NCI-H2227 (cell line): Measurements from ENCODE around the gene CORO2B.

Experiments
- DNase-seq: peaks from one replicate; lab custom pipeline; 2025; ENCODE audit not compliant: unreplicated experiment; lab: John Stamatoyannopoulos, UW

The CORO2B gene

DNA sequence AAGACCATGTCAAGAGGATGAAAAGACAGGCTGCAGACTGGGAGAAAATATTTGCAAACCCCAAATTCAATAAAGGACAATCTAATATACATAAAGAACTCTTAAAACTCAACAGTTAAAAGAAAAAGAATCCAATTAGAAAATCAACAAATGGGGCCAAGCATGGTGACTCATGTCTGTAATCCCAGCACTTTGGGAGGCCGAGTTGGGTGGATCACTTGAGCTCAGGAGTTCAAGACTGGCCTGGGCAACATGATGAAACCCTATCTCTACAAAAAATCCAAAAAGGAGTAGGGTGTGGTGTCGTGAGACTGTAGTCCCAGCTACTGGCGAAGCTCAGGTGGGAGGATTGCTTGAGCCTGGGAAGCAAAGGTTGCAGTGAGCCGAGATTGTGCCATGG, 184.3 kb downstream of the CORO2B start:
- DNase-seq: no peak

- no peak for DNase-seq
These were observed 185.3 kb downstream of the CORO2B start for GRCh38 chr15:68764090-68764489.

GRCh38 chr15:68765602-68766368, 187.0 kb downstream of the CORO2B start:
- no peak for DNase-seq

DNA sequence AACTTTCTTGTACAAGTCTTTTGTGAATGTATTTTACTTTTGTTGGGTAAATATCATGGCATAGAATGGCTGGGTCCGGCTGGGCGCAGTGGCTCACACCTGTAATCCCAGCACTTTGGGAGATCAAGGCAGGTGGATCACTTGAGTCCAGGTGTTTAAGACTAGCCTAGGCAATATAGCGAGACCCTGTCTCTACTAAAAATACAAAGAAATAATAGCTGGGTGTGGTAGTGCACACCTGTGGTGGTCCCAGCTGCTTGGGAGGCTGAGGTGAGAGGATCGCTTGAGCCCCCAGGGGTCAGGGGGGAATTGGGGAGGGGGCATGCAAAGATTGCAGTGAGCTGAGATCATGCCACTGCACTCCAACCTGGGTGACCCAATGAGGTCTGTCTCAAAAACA, 189.0 kb downstream of the CORO2B start:
- no peak for DNase-seq

GRCh38 chr15:68768321-68768720, 189.5 kb downstream of the CORO2B start:
- no peak for DNase-seq

- DNase-seq: no peak
These were observed 190.9 kb downstream of the CORO2B start for GRCh38 chr15:68769702-68770101.

GRCh38 chr15:68770216-68770615, 191.4 kb downstream of the CORO2B start:
- DNase-seq: no peak

DNA sequence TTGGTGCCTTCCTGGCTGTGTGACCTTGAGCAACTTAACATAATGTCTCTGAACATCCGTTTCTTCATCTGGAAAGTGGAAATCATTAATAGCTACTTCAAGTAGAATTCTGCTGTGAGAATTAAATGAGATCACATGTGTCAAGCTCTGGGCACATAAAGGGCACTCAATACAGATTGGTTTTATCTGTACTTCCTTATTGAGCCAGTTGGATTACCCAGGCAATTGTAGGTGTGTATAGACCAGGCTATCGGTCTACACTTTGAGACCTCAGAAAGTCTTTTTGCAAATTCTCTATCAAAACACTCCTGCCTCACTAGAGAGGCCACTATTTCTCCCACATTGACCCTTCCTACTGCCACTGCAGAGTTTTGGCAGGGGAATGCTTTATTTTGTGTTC, 194.2 kb downstream of the CORO2B start:
- DNase-seq: no peak

GRCh38 chr15:68774120-68774519, 195.3 kb downstream of the CORO2B start:
- DNase-seq: no peak

DNA sequence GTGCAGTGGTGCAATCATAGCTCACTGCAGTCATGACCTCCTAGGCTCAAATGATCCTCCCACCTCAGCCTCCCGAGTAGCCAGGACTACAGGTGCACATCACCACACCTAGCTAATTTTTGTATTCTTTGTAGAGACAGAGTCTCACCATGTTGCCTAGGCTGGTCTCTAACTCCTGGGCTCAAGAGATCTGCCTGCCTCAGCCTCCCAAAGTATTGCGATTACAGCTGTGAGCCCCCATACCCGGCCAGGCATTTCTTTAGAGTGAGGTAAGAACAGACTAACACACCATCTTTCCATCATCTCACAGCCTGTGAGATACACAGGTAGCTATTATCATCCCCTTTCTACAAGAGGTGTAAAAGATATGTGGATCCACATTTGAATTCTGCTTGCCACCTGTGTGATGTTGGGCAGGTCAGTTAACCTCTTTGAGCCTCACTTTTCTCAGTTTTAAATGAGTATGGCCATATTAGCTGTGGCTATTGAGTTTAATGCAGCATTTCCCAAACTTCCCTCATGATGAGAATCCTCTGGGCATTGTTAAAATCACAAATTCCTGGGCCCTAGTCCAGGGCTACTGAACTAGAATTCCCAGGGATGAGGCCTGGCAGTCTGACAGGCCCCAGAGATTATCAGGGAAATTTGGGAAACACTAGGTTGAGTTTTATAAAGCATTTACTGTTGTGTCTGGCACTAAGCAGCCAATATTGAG, 195.9 kb downstream of the CORO2B start:
- DNase-seq: no peak

DNA sequence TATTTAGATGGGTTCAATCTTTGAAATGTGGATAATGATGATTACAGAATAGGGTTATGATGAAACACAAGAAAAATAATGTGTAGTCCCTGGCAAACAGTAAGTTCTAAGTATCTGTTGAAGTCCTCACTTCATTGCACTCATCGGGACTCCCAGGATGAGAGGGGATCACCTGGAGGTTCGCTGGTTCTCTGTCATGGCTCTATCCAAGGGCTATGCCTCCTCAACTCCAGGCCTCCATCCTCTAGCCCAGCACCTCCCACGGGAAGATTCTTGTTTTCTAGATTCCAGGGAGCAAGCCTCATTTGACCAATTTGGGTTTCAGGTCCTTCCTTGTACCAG, 196.4 kb downstream of the CORO2B start:
- DNase-seq: no peak

- DNase-seq: no peak
These were observed 197.1 kb downstream of the CORO2B start for GRCh38 chr15:68775671-68776476.

DNA sequence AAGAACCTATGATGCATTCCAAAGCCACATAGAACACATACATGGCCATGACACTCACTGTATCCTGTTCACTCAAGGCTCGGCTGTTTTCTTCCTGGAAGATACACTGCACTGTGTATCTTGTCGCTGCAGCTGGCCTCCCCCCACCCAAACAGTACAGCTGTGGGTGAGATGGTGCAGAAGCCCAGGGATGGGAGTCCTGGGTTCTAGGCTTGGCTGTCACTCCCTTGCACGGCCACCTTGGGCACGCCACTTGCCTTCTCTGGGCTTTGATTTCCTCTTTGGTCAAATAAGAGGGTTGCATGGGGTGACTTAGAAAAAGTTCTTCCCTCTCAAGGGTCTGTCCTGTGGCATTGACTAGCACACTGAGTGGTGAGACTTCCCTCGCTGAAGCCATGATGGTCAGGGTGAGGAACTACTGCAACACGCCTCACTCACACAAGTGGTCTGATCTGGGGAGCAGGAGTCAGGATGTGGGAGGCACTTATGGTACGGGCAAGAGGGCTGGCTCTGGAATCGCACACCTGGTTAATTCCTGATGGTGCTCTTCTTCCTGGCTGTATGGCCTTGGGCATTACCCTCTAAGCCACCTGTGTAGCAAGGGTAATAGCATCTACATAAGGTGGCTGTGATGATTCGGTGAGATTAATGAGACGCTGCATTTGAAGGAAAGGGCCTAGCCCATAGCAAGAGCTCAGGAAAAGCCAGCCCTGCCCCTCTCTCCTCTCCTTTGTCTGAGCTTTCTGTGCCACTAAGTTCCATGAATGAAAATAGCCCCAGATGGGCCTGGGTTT, 197.9 kb downstream of the CORO2B start:
- no peak for DNase-seq
